ENCODE data around the gene TTC23.

GRCh38 chr15:99124641-99125040 lies 124.7 kb downstream of the TTC23 start:
- no peak for TF ChIP-seq EZH2 (IDR thresholded peaks at IDR 0.05)
- TF ChIP-seq POLR2AphosphoS5 (IDR thresholded peaks at IDR 0.05; ENCODE audit: borderline replicate concordance, low read depth, low read length), result no peak
